ENCODE results near the gene UNC80.

UNC80 gene

DNA sequence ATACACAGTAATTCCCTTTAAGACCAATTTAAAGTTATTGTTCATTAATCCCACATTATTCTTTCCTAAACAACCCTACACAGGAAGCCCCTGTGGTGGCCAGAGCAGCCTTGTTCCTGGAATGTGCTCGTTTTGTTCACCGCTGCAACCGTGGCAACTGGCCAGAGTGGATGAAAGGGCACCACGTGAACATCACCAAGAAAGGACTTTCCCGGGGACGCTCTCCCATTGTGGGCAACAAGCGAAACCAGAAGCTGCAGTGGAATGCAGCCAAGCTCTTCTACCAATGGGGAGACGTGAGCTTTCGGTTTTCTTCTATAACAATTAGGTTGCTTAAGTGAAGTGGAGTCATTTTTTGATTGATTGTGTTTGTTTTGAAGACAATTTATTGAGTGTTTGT is 101.0 kb downstream of the UNC80 start:
- no peak for TF ChIP-seq EZH2 (optimal IDR thresholded peaks at IDR 0.05; ENCODE audit: low read depth, low read length)
- TF ChIP-seq EZH2phosphoT487 (IDR thresholded peaks at IDR 0.05; ENCODE audit: low read length): no peak
- TF ChIP-seq, protein P1, sequence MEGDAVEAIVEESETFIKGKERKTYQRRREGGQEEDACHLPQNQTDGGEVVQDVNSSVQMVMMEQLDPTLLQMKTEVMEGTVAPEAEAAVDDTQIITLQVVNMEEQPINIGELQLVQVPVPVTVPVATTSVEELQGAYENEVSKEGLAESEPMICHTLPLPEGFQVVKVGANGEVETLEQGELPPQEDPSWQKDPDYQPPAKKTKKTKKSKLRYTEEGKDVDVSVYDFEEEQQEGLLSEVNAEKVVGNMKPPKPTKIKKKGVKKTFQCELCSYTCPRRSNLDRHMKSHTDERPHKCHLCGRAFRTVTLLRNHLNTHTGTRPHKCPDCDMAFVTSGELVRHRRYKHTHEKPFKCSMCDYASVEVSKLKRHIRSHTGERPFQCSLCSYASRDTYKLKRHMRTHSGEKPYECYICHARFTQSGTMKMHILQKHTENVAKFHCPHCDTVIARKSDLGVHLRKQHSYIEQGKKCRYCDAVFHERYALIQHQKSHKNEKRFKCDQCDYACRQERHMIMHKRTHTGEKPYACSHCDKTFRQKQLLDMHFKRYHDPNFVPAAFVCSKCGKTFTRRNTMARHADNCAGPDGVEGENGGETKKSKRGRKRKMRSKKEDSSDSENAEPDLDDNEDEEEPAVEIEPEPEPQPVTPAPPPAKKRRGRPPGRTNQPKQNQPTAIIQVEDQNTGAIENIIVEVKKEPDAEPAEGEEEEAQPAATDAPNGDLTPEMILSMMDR (IDR thresholded peaks at IDR 0.05; ENCODE audit: low read length): no peak

DNA sequence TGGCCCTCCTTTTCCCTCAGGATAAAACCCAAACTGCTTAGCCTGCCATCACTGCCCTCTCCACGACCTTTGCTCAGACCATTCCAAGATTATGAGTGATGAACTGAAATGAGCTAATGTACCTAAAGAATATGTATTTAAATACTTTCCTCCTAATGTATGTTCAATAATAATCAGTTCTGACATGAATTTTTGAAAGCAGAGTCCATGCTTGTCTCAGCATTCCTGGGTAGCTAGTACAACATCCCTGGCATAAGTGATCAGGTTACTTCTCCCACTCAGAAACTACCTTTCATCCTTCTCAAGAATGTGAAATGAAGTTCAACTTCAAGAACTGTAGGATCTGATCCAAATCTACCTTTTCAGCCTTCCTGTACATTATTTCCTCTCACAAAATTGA is 103.6 kb downstream of the UNC80 start:
- Histone ChIP-seq H3F3A (ENCODE audit: insufficient read depth, low read length) (no peaks in the 10 kb centered on the region), H3K4me2 (ENCODE audit: low read depth, low read length) (no peak overlapping the region), H3K4me3 (ENCODE audit: low read length) (no peak overlapping the region), H3K79me2 (ENCODE audit: low read length) (no peaks in the 10 kb centered on the region), H3K9me2 (replicated peaks; ENCODE audit: insufficient read depth, low read length) (no peaks in the 10 kb centered on the region), H4K20me1 (ENCODE audit: insufficient read depth, low read length) (no peaks in the 10 kb centered on the region), H3K36me3 (replicated peaks; ENCODE audit: insufficient read depth, low read length) (no peaks in the 10 kb centered on the region), H3K9ac (ENCODE audit: low read length) (no peak overlapping the region), H3K4me1 (ENCODE audit: low read length) (no peaks in the 10 kb centered on the region), H3K27me3 (replicated peaks; ENCODE audit: insufficient read depth, low read length) (no peaks in the 10 kb centered on the region), H2AFZ (ENCODE audit: low read length) (no peak overlapping the region), H3K9me3 (replicated peaks; ENCODE audit: insufficient read depth, low read length) (no peaks in the 10 kb centered on the region), H3K27ac (ENCODE audit: low read length) (no peak overlapping the region)
- no peak for DNase-seq
- TF ChIP-seq EZH2phosphoT487 (IDR thresholded peaks at IDR 0.05; ENCODE audit: low read length) (no peak), EZH2 (optimal IDR thresholded peaks at IDR 0.05; ENCODE audit: low read depth, low read length) (no peak)
- TF ChIP-seq, protein P1 (IDR thresholded peaks at IDR 0.05; ENCODE audit: low read length): no peak

More for the DNA sequence above, 101.0 kb downstream of the UNC80 start:
- H3K9me3 ChIP-seq (replicated peaks; ENCODE audit: insufficient read depth, low read length): no peaks in the 10 kb centered on the region
- no peaks in the 10 kb centered on the region for H3K9me2 ChIP-seq (replicated peaks; ENCODE audit: insufficient read depth, low read length)
- H2AFZ ChIP-seq (ENCODE audit: low read length): no peak overlapping the region
- no peak overlapping the region for H3K27ac ChIP-seq (ENCODE audit: low read length)
- H3K4me3 ChIP-seq (ENCODE audit: low read length): no peak overlapping the region
- no peaks in the 10 kb centered on the region for H3K27me3 ChIP-seq (replicated peaks; ENCODE audit: insufficient read depth, low read length)
- H3K4me2 ChIP-seq (ENCODE audit: low read depth, low read length): no peak overlapping the region
- no peaks in the 10 kb centered on the region for H3K4me1 ChIP-seq (ENCODE audit: low read length)
- no peaks in the 10 kb centered on the region for H4K20me1 ChIP-seq (ENCODE audit: insufficient read depth, low read length)
- H3K36me3 ChIP-seq (replicated peaks; ENCODE audit: insufficient read depth, low read length): no peaks in the 10 kb centered on the region
- no peak for DNase-seq
- H3K9ac ChIP-seq (ENCODE audit: low read length): no peak overlapping the region
- H3F3A ChIP-seq (ENCODE audit: insufficient read depth, low read length): no peaks in the 10 kb centered on the region
- no peaks in the 10 kb centered on the region for H3K79me2 ChIP-seq (ENCODE audit: low read length)

DNA sequence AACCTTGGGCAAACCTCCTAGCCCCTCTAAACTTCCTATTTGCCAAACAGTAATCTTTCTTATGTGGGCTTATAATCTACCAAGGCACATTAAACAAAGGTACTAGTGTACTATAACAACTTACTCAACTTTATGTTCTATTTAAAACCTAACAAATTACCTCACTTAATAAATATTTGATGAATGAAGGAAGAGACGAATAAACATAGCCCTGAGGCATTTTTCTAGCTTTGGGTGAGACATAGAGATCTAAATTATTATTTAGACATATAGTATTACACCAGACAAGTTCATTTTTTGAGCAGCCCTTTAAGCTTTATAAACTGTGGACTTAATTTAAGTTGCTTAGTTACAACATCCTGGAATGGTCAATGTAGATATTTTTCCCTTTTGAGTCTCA is 104.6 kb downstream of the UNC80 start:
- Histone ChIP-seq H2AFZ (ENCODE audit: low read length) (no peak overlapping the region), H3K79me2 (ENCODE audit: low read length) (no peaks in the 10 kb centered on the region), H3K27ac (ENCODE audit: low read length) (no peak overlapping the region), H4K20me1 (ENCODE audit: insufficient read depth, low read length) (no peaks in the 10 kb centered on the region), H3K4me2 (ENCODE audit: low read depth, low read length) (no peak overlapping the region), H3K9me2 (replicated peaks; ENCODE audit: insufficient read depth, low read length) (no peaks in the 10 kb centered on the region), H3K36me3 (replicated peaks; ENCODE audit: insufficient read depth, low read length) (no peaks in the 10 kb centered on the region), H3K27me3 (replicated peaks; ENCODE audit: insufficient read depth, low read length) (no peaks in the 10 kb centered on the region), H3F3A (ENCODE audit: insufficient read depth, low read length) (no peaks in the 10 kb centered on the region), H3K4me3 (ENCODE audit: low read length) (no peak overlapping the region), H3K9me3 (replicated peaks; ENCODE audit: insufficient read depth, low read length) (no peaks in the 10 kb centered on the region), H3K4me1 (ENCODE audit: low read length) (no peaks in the 10 kb centered on the region), H3K9ac (ENCODE audit: low read length) (no peak overlapping the region)
- TF ChIP-seq EZH2phosphoT487 (IDR thresholded peaks at IDR 0.05; ENCODE audit: low read length): no peak
- TF ChIP-seq, protein P1 (IDR thresholded peaks at IDR 0.05; ENCODE audit: low read length): no peak
- TF ChIP-seq EZH2 (optimal IDR thresholded peaks at IDR 0.05; ENCODE audit: low read depth, low read length): no peak
- no peak for DNase-seq

Data from MM.1S (cell line).